Measurements from ENCODE around the gene HLA-DQB1. TPM values are rescaled to one million over a fixed set of nuclear protein-coding genes. Genes with fewer than 3 reads are reported as not detected.

The HLA-DQB1 gene
- total RNA-seq, 1 donor = under 0.01 TPM

- no peak for DNase-seq (ENCODE audit: insufficient read length, low spot score, missing footprints)
- no peaks in the 10 kb centered on the region for H4K20me1 ChIP-seq (ENCODE audit: insufficient read depth, low read length)
- H3K27me3 ChIP-seq (ENCODE audit: insufficient read depth, low read length) = no peaks in the 10 kb centered on the region
- H3K27ac ChIP-seq (ENCODE audit: low read depth, low read length) = no peak overlapping the region
- no peak overlapping the region for H3K4me2 ChIP-seq (ENCODE audit: insufficient read depth, low read length)
- H3K4me3 ChIP-seq (ENCODE audit: insufficient read depth, low read length) = no peak overlapping the region
- H2AFZ ChIP-seq (ENCODE audit: low read length) = no peak overlapping the region
- H3K36me3 ChIP-seq (ENCODE audit: insufficient read depth, low read length) = no peaks in the 10 kb centered on the region
- no peaks in the 10 kb centered on the region for H3K79me2 ChIP-seq (ENCODE audit: insufficient read depth, low read length)
- H3K4me1 ChIP-seq (ENCODE audit: insufficient read depth, low read length) = no peaks in the 10 kb centered on the region
- no peaks in the 10 kb centered on the region for H3K9me3 ChIP-seq (ENCODE audit: low read depth, low read length)
- TF ChIP-seq, protein P1, sequence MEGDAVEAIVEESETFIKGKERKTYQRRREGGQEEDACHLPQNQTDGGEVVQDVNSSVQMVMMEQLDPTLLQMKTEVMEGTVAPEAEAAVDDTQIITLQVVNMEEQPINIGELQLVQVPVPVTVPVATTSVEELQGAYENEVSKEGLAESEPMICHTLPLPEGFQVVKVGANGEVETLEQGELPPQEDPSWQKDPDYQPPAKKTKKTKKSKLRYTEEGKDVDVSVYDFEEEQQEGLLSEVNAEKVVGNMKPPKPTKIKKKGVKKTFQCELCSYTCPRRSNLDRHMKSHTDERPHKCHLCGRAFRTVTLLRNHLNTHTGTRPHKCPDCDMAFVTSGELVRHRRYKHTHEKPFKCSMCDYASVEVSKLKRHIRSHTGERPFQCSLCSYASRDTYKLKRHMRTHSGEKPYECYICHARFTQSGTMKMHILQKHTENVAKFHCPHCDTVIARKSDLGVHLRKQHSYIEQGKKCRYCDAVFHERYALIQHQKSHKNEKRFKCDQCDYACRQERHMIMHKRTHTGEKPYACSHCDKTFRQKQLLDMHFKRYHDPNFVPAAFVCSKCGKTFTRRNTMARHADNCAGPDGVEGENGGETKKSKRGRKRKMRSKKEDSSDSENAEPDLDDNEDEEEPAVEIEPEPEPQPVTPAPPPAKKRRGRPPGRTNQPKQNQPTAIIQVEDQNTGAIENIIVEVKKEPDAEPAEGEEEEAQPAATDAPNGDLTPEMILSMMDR (IDR thresholded peaks at IDR 0.05; ENCODE audit: extremely low read depth, low read depth, low read length) = no peak
Observed at GRCh38 chr6:32627249-32627648, 39.2 kb downstream of the HLA-DQB1 start.

DNA sequence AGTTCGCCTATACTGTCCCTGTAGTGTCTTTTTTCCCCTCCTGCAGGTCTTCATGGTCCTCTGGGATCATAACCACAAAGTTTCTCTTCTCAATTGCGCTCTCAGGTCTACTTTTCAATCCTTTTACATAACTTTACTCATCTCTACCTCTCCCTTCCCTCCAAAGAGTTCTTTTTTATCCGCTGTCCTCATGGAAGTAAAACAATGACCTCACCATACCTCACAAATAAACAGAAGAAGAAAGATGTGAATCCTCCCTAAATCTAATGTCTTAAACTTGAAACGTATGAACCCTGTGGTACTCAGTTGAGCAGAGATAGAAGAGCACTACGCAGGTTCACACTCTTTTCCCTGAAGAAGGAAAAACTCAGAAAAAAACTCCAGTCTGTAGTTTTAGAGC, 41.3 kb downstream of the HLA-DQB1 start:
- Histone ChIP-seq H3K9me3 (ENCODE audit: low read depth, low read length) (no peaks in the 10 kb centered on the region), H3K4me3 (ENCODE audit: insufficient read depth, low read length) (no peak overlapping the region), H2AFZ (ENCODE audit: low read length) (no peak overlapping the region), H3K27me3 (ENCODE audit: insufficient read depth, low read length) (no peaks in the 10 kb centered on the region), H3K4me1 (ENCODE audit: insufficient read depth, low read length) (no peaks in the 10 kb centered on the region), H3K27ac (ENCODE audit: low read depth, low read length) (no peak overlapping the region), H4K20me1 (ENCODE audit: insufficient read depth, low read length) (no peaks in the 10 kb centered on the region), H3K4me2 (ENCODE audit: insufficient read depth, low read length) (no peak overlapping the region), H3K36me3 (ENCODE audit: insufficient read depth, low read length) (no peaks in the 10 kb centered on the region), H3K79me2 (ENCODE audit: insufficient read depth, low read length) (no peaks in the 10 kb centered on the region)
- DNase-seq (ENCODE audit: insufficient read length, low spot score, missing footprints) = no peak
- TF ChIP-seq, protein P1 (IDR thresholded peaks at IDR 0.05; ENCODE audit: extremely low read depth, low read depth, low read length) = no peak

DNA sequence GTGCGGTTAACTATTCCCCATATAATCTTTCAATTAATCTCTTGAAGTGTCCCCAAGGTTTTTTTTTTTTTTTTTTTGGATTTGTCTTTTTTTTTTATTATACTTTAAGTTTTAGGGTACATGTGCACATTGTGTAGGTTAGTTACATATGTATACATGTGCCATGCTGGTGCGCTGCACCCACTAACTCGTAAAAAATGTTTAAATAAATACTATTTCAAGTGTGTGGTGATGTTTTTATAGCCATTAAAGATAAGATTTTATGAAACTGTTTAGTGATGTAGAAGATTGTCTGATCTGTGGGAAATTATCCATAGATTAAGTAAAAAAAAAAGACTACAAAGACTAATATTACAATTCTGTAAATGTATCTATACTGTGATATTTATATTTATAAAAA, 41.9 kb downstream of the HLA-DQB1 start:
- no peak for DNase-seq (ENCODE audit: insufficient read length, low spot score, missing footprints)
- H3K27me3 ChIP-seq (ENCODE audit: insufficient read depth, low read length) = no peaks in the 10 kb centered on the region
- no peak overlapping the region for H2AFZ ChIP-seq (ENCODE audit: low read length)
- no peaks in the 10 kb centered on the region for H3K36me3 ChIP-seq (ENCODE audit: insufficient read depth, low read length)
- no peaks in the 10 kb centered on the region for H3K79me2 ChIP-seq (ENCODE audit: insufficient read depth, low read length)
- TF ChIP-seq, protein P1 (IDR thresholded peaks at IDR 0.05; ENCODE audit: extremely low read depth, low read depth, low read length) = no peak
- H4K20me1 ChIP-seq (ENCODE audit: insufficient read depth, low read length) = no peaks in the 10 kb centered on the region
- no peaks in the 10 kb centered on the region for H3K9me3 ChIP-seq (ENCODE audit: low read depth, low read length)
- H3K4me3 ChIP-seq (ENCODE audit: insufficient read depth, low read length) = no peak overlapping the region
- H3K4me1 ChIP-seq (ENCODE audit: insufficient read depth, low read length) = no peaks in the 10 kb centered on the region
- no peak overlapping the region for H3K4me2 ChIP-seq (ENCODE audit: insufficient read depth, low read length)
- H3K27ac ChIP-seq (ENCODE audit: low read depth, low read length) = no peak overlapping the region

- TF ChIP-seq, protein P1 (IDR thresholded peaks at IDR 0.05; ENCODE audit: extremely low read depth, low read depth, low read length) = no peak
- no peaks in the 10 kb centered on the region for H3K36me3 ChIP-seq (ENCODE audit: insufficient read depth, low read length)
- H3K4me3 ChIP-seq (ENCODE audit: insufficient read depth, low read length) = no peak overlapping the region
- no peaks in the 10 kb centered on the region for H3K4me1 ChIP-seq (ENCODE audit: insufficient read depth, low read length)
- H3K9me3 ChIP-seq (ENCODE audit: low read depth, low read length) = no peaks in the 10 kb centered on the region
- H3K27ac ChIP-seq (ENCODE audit: low read depth, low read length) = no peak overlapping the region
- no peaks in the 10 kb centered on the region for H4K20me1 ChIP-seq (ENCODE audit: insufficient read depth, low read length)
- no peaks in the 10 kb centered on the region for H3K79me2 ChIP-seq (ENCODE audit: insufficient read depth, low read length)
- no peaks in the 10 kb centered on the region for H3K27me3 ChIP-seq (ENCODE audit: insufficient read depth, low read length)
- H2AFZ ChIP-seq (ENCODE audit: low read length) = no peak overlapping the region
- no peak for DNase-seq (ENCODE audit: insufficient read length, low spot score, missing footprints)
- H3K4me2 ChIP-seq (ENCODE audit: insufficient read depth, low read length) = no peak overlapping the region
Observed at GRCh38 chr6:32623693-32624092, 42.8 kb downstream of the HLA-DQB1 start.
